ENCODE data around the gene HNRNPD.

DNA sequence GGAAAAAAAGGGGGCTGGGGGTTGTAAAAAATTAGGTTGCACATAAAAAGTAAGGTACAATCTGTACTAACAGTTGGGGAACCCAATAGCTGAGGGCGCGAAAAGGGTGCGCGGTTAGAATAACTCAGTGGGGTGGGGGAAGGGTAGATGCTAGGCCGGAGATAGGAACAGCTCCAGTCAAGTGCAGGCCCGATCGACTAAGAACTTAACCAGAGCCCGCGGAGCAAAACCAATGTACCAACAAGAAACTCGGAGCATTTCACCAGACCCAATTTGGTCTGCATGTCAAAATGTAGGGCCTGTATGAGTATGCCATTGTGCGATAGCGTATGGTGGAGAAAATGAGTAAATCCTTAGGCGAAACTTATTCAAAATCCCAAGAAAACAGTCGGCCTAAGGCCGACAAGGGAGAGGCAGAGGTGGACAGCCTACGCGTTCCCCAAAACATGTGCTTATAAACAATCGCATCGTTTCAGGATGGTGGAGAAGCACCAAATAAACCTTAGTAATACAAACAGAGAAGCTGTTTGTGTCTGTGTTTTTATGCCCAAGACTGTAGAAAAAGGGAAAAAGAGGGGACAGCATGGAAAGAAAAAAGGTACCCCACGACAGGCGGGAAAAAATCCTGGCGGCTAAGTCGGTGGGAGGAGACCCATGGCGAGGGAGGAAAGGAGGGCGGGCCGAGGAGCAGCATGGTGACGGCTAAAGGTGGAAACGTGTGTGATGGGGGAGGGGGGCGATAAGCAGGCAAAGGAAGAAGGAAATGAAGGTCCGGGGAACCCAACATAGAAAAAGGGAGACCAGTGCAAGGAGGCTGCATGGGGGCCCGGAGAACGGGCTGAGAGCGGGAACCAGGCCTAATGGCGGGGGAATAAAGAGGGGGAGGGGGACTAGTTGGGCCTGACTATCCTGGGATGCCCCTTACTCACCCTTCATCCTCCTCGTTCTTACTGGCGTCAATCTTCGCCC is 990 bp downstream of the HNRNPD start:
- TF ChIP-seq, protein P1, sequence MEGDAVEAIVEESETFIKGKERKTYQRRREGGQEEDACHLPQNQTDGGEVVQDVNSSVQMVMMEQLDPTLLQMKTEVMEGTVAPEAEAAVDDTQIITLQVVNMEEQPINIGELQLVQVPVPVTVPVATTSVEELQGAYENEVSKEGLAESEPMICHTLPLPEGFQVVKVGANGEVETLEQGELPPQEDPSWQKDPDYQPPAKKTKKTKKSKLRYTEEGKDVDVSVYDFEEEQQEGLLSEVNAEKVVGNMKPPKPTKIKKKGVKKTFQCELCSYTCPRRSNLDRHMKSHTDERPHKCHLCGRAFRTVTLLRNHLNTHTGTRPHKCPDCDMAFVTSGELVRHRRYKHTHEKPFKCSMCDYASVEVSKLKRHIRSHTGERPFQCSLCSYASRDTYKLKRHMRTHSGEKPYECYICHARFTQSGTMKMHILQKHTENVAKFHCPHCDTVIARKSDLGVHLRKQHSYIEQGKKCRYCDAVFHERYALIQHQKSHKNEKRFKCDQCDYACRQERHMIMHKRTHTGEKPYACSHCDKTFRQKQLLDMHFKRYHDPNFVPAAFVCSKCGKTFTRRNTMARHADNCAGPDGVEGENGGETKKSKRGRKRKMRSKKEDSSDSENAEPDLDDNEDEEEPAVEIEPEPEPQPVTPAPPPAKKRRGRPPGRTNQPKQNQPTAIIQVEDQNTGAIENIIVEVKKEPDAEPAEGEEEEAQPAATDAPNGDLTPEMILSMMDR (IDR thresholded peaks at IDR 0.05) = no peak
- TF ChIP-seq POLR2A (IDR thresholded peaks at IDR 0.05) = peak in 1 of 2 donors; percentile 18

All from Peyer's patch (tissue), 4 donors.